Measurements from ENCODE around the gene GDNF. TPM values are rescaled to one million over a fixed set of nuclear protein-coding genes. Genes with fewer than 3 reads are reported as not detected.

GDNF gene
- total and polyA plus RNA-seq, 2 donors (not counting 1 experiment from before 2014, with no cell fraction given): not detected

DNA sequence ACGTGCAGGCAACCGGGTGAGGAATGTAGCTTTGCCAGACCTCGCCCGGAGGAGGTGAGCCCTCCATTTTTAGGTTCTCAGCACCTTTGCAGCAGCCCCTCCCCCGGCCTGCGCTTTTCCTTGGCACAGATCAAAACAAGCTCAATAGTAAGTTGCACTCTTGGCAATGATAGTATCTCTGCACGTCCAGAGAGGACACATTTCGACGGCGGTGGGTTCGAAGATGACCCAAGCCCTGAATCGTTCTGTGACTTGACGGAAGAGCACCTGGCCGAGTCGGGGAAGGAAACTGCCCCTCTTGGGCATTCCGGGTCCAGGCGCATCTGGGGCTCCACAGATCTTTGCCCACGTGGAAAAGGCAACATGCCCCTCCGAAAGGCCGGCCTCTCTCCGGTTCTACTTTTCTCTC is 904 bp downstream of the GDNF start:
- 13% methylated on average over 21 of the region's 21 CpGs for WGBS (ENCODE audit: insufficient coverage)
- DNase-seq: no peak
- H3K9ac ChIP-seq (ENCODE audit: low read length): no peak overlapping the region
- Mint-ChIP-seq H3K4me3 (peak overlapping the region; percentile 27), H3K4me1 (peaks cover 30% of the 10 kb centered on the region), H3K27me3 (peaks cover 73% of the 10 kb centered on the region), H3K27ac (no peak overlapping the region), H3K9me3 (ENCODE audit: insufficient read depth) (no peaks in the 10 kb centered on the region)
- intact Hi-C loops (cut with micrococcal nuclease): no loop called here
- H4K20me1 ChIP-seq (ENCODE audit: control insufficient read depth, insufficient read depth, low read length, poor library complexity, severe bottlenecking): no peaks in the 10 kb centered on the region
- no peak overlapping the region for H3K4me3 ChIP-seq (ENCODE audit: control extremely low read depth in 1 of 5, extremely low read depth in 1 of 5, insufficient read depth in 1 of 5, low read depth in 2 of 5, low read length in 4 of 5)
- CTCF ChIA-PET: interaction anchor here (1.2 kb wide), 1 partner anchor 354 kb away, joined by 3 read pairs; no protein-coding TSS in a partner anchor
- peaks cover 0 to 75% (median 43%) of the 10 kb centered on the region in 4 experiments for H3K27me3 ChIP-seq (replicated peaks in 1 of 4; ENCODE audit: control extremely low read depth in 1 of 4, control insufficient read depth in 3 of 4, insufficient read depth in 4 of 4, low read length in 3 of 4)
- no peaks in the 10 kb centered on the region for H3K36me3 ChIP-seq (replicated peaks in 1 of 2; ENCODE audit: control extremely low read depth in 1 of 2, control insufficient read depth in 1 of 2, extremely low read depth in 1 of 2, insufficient read depth in 2 of 2, low read length in 1 of 2)
- H3K79me2 ChIP-seq (ENCODE audit: control insufficient read depth, insufficient read depth, low read length): no peaks in the 10 kb centered on the region
- no peak overlapping the region for H2AFZ ChIP-seq (ENCODE audit: insufficient read depth, low read depth, low read length, poor library complexity, severe bottlenecking)
- POLR2A ChIA-PET: no interaction called here
- TF ChIP-seq, protein P1, sequence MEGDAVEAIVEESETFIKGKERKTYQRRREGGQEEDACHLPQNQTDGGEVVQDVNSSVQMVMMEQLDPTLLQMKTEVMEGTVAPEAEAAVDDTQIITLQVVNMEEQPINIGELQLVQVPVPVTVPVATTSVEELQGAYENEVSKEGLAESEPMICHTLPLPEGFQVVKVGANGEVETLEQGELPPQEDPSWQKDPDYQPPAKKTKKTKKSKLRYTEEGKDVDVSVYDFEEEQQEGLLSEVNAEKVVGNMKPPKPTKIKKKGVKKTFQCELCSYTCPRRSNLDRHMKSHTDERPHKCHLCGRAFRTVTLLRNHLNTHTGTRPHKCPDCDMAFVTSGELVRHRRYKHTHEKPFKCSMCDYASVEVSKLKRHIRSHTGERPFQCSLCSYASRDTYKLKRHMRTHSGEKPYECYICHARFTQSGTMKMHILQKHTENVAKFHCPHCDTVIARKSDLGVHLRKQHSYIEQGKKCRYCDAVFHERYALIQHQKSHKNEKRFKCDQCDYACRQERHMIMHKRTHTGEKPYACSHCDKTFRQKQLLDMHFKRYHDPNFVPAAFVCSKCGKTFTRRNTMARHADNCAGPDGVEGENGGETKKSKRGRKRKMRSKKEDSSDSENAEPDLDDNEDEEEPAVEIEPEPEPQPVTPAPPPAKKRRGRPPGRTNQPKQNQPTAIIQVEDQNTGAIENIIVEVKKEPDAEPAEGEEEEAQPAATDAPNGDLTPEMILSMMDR (IDR thresholded peaks at IDR 0.05): no peak
- TF ChIP-seq EZH2 (IDR thresholded peaks at IDR 0.05; ENCODE audit: borderline replicate concordance, insufficient read depth, low read depth, low read length, poor library complexity, severe bottlenecking): no peak
- ATAC-seq (ENCODE audit: low read depth): no peak
- H3K4me2 ChIP-seq (replicated peaks; ENCODE audit: low read depth, low read length, poor library complexity, severe bottlenecking): peak overlapping the region; percentile 3
- peaks cover 33 to 35% of the 10 kb centered on the region in 2 donors for H3K4me1 ChIP-seq (ENCODE audit: control insufficient read depth in 2 of 2, insufficient read depth in 2 of 2, low read length in 2 of 2)
- H3K27ac ChIP-seq (ENCODE audit: low read length in 2 of 2): no peak overlapping the region
- H3K9me3 ChIP-seq (ENCODE audit: control extremely low read depth in 1 of 3, control insufficient read depth in 2 of 3, insufficient read depth in 1 of 3, low read length in 2 of 3): peaks cover 0 to 14% (median 0%) of the 10 kb centered on the region in 3 donors

DNA sequence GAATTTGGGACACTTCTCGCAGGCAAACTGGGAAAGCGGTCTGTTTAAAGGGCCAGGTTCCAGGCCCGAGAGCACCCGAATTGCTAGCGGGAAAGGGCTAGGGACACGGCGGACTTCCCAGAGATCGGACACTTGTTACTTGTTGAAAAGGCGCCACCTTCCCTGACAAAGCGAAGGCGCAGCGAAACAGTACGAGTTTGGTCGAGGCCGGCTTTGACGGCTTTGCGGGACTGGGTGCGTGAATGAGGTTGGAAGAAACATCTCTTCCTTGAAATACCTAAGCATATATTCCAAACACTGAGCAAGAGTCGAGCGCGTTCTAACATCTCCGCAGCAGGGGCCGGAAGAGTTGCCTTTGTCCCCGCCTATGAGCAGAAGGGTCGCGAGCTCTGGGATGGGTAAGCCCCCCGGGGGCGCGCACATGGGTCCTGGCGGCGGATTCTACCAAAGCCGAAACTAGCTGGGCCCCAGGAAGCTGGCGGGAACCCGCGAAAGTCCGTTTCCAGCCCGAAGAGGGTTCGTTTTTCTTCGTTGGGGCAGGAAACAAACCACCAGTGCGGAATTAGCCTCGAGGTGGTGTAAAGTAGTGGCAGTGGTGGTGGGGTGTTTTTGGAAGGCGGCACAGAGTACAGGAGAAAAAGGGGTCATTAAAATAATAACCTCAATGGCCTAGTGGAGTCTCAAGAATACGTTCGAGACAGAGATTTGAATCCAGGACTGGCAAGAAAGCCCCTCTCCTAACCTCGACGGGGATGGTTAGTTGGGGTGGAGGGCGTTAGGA is 1.5 kb downstream of the GDNF start:
- TF ChIP-seq, protein P1 (IDR thresholded peaks at IDR 0.05): no peak
- no peak for TF ChIP-seq EZH2 (IDR thresholded peaks at IDR 0.05; ENCODE audit: borderline replicate concordance, insufficient read depth, low read depth, low read length, poor library complexity, severe bottlenecking)
- ATAC-seq (ENCODE audit: low read depth): no peak
- peaks cover 33 to 35% of the 10 kb centered on the region in 2 donors for H3K4me1 ChIP-seq (ENCODE audit: control insufficient read depth in 2 of 2, insufficient read depth in 2 of 2, low read length in 2 of 2)
- peaks cover 0 to 14% (median 0%) of the 10 kb centered on the region in 3 donors for H3K9me3 ChIP-seq (ENCODE audit: control extremely low read depth in 1 of 3, control insufficient read depth in 2 of 3, insufficient read depth in 1 of 3, low read length in 2 of 3)
- no peaks in the 10 kb centered on the region for H4K20me1 ChIP-seq (ENCODE audit: control insufficient read depth, insufficient read depth, low read length, poor library complexity, severe bottlenecking)
- Mint-ChIP-seq H3K27me3 (peaks cover 73% of the 10 kb centered on the region), H3K27ac (no peak overlapping the region), H3K4me1 (peaks cover 30% of the 10 kb centered on the region), H3K9me3 (ENCODE audit: insufficient read depth) (no peaks in the 10 kb centered on the region), H3K4me3 (peak overlapping the region; percentile 67)
- 3% methylated on average over 40 of the region's 47 CpGs for WGBS (ENCODE audit: insufficient coverage)
- H3K4me3 ChIP-seq (ENCODE audit: control extremely low read depth in 1 of 5, extremely low read depth in 1 of 5, insufficient read depth in 1 of 5, low read depth in 2 of 5, low read length in 4 of 5): no peak overlapping the region
- H2AFZ ChIP-seq (ENCODE audit: insufficient read depth, low read depth, low read length, poor library complexity, severe bottlenecking): no peak overlapping the region
- peak overlapping the region; percentile 51 for H3K4me2 ChIP-seq (replicated peaks; ENCODE audit: low read depth, low read length, poor library complexity, severe bottlenecking)
- H3K9ac ChIP-seq (ENCODE audit: low read length): no peak overlapping the region
- H3K36me3 ChIP-seq (replicated peaks in 1 of 2; ENCODE audit: control extremely low read depth in 1 of 2, control insufficient read depth in 1 of 2, extremely low read depth in 1 of 2, insufficient read depth in 2 of 2, low read length in 1 of 2): no peaks in the 10 kb centered on the region
- CTCF ChIA-PET: interaction anchor here (1.2 kb wide), 1 partner anchor 354 kb away, joined by 3 read pairs; no protein-coding TSS in a partner anchor
- no peaks in the 10 kb centered on the region for H3K79me2 ChIP-seq (ENCODE audit: control insufficient read depth, insufficient read depth, low read length)
- H3K27me3 ChIP-seq (replicated peaks in 1 of 4; ENCODE audit: control extremely low read depth in 1 of 4, control insufficient read depth in 3 of 4, insufficient read depth in 4 of 4, low read length in 3 of 4): peaks cover 0 to 77% (median 45%) of the 10 kb centered on the region in 4 experiments
- DNase-seq: peak; percentile 4
- no peak overlapping the region for H3K27ac ChIP-seq (ENCODE audit: low read length in 2 of 2)
- POLR2A ChIA-PET: no interaction called here
- intact Hi-C loops (cut with micrococcal nuclease): no loop called here
